GM12878 (cell line): ENCODE results near the gene RRAD.

ENCODE experiments used
- BRCA1 ChIP-seq: IDR thresholded peaks from 2 replicates; pipeline ENCODE4 v1.6.1; 2011; ENCODE audit warnings: low read depth, low read length, improper control_type of control experiment
- CTCF ChIP-seq, 3 experiments: IDR thresholded peaks in 2 of 3; conservative IDR thresholded peaks in 1 of 3; 2 replicates each; pipeline ENCODE4 v1.5.1; 2011; ENCODE audit warnings: low read depth in 3 of 3, low read length in 3 of 3, mild to moderate bottlenecking in 3 of 3, control low read depth in 2 of 3, moderate library complexity in 2 of 3, inconsistent platforms in 1 of 3, mixed read lengths in 1 of 3; ENCODE audit not compliant: control insufficient read depth in 2 of 3, insufficient read depth in 1 of 3; ENCODE audit errors: extremely low read depth in 1 of 3
- ELK1 ChIP-seq: IDR thresholded peaks from 2 replicates; pipeline ENCODE4 v1.6.1; 2012; ENCODE audit warnings: low read depth, low read length, improper control_type of control experiment
- HDGF ChIP-seq: fragments of 450-650 bp; IDR thresholded peaks from 2 replicates; pipeline ENCODE4 v1.6.1; 2016; ENCODE audit warnings: antibody characterized with exemption
- NR2C2 ChIP-seq: IDR thresholded peaks from 2 replicates; pipeline ENCODE4 v1.6.1; 2011; ENCODE audit warnings: borderline replicate concordance, low read depth; ENCODE audit not compliant: control insufficient read depth, insufficient read length
- NRF1 ChIP-seq: conservative IDR thresholded peaks from 2 replicates; pipeline ENCODE4 v1.6.1; 2011; ENCODE audit warnings: mild to moderate bottlenecking, low read depth, low read length, improper control_type of control experiment
- PKNOX1 ChIP-seq: fragments of 450-650 bp; IDR thresholded peaks from 2 replicates; pipeline ENCODE4 v1.6.1; 2016; ENCODE audit warnings: mild to moderate bottlenecking
- POLR2A ChIP-seq: IDR thresholded peaks from 2 replicates; pipeline ENCODE4 v1.6.1; 2011; ENCODE audit warnings: low read depth, mild to moderate bottlenecking, low read length
- SMAD1 ChIP-seq: fragments of 450-650 bp; IDR thresholded peaks from 2 replicates; pipeline ENCODE4 v1.6.1; 2018; ENCODE audit warnings: mild to moderate bottlenecking, low read depth; ENCODE audit not compliant: partially characterized antibody
- TAF1 ChIP-seq: IDR thresholded peaks from 2 replicates; pipeline ENCODE4 v1.6.1; 2011; ENCODE audit warnings: mild to moderate bottlenecking, low read depth, low read length, borderline replicate concordance
- YBX1 ChIP-seq: fragments of 450-650 bp; IDR thresholded peaks from 2 replicates; pipeline ENCODE4 v1.6.1; 2016; ENCODE audit warnings: antibody characterized with exemption

- TF ChIP-seq NR2C2 (no peak), NRF1 (no peak), YBX1 (no peak), ELK1 (no peak), CTCF (IDR thresholded peaks at IDR 0.05 in 2 of 3, conservative IDR thresholded peaks at IDR 0.05 in 1 of 3; ENCODE audit: control insufficient read depth in 2 of 3, extremely low read depth in 1 of 3, insufficient read depth in 1 of 3, low read depth in 3 of 3, low read length in 3 of 3) (no peak), POLR2A (no peak), BRCA1 (no peak), HDGF (no peak), TAF1 (no peak), SMAD1 (no peak), PKNOX1 (no peak)
Measured at GRCh38 chr16:66889622-66890021, 35.7 kb downstream of the RRAD start.
